Neuronal stem cell (in vitro differentiated cells): ENCODE data around the gene CSNK2B.

ENCODE experiments used
- DNase-seq: peaks from one replicate; pipeline ENCODE4 v3.0.0-alpha.2; 2013; ENCODE audit warnings: low spot score
- H2AFZ ChIP-seq: one replicate; pipeline ENCODE4 v1.6.1; 2013; ENCODE audit warnings: mild to moderate bottlenecking, low read length, inconsistent platforms
- H2AK5ac ChIP-seq: 2 replicates; pipeline ENCODE4 v1.6.1; 2013; ENCODE audit warnings: low read depth, mild to moderate bottlenecking, inconsistent platforms, low read length, moderate library complexity, mixed read lengths
- H2BK120ac ChIP-seq: 2 replicates; pipeline ENCODE4 v1.6.1; 2013; ENCODE audit warnings: low read depth, mild to moderate bottlenecking, inconsistent platforms, low read length, moderate library complexity, mixed read lengths
- H2BK12ac ChIP-seq: one replicate; pipeline ENCODE4 v1.6.1; 2013; ENCODE audit warnings: low read length, inconsistent platforms
- H2BK15ac ChIP-seq: 2 replicates; pipeline ENCODE4 v1.6.1; 2013; ENCODE audit warnings: mild to moderate bottlenecking, low read length, inconsistent platforms, mixed read lengths
- H2BK5ac ChIP-seq: one replicate; pipeline ENCODE4 v1.6.1; 2013; ENCODE audit warnings: inconsistent platforms, mild to moderate bottlenecking, low read length, moderate library complexity
- H3K14ac ChIP-seq: one replicate; pipeline ENCODE4 v1.6.1; 2013; ENCODE audit warnings: low read length, inconsistent platforms
- H3K18ac ChIP-seq: 2 replicates; pipeline ENCODE4 v1.6.1; 2013; ENCODE audit warnings: low read length, inconsistent platforms
- H3K23ac ChIP-seq: 2 replicates; pipeline ENCODE4 v1.6.1; 2013; ENCODE audit warnings: low read depth, mild to moderate bottlenecking, mixed read lengths, low read length, inconsistent platforms; ENCODE audit not compliant: poor library complexity
- H3K27ac ChIP-seq: replicated peaks from 3 replicates; pipeline ENCODE4 v1.5.1; 2013; ENCODE audit warnings: low read length, inconsistent platforms
- H3K27me3 ChIP-seq, 3 experiments: 2 replicates each; pipeline ENCODE4 v1.6.1; 2013; ENCODE audit warnings: low read length in 3 of 3, mild to moderate bottlenecking in 2 of 3, inconsistent platforms in 1 of 3, low read depth in 1 of 3, mixed read lengths in 1 of 3, moderate library complexity in 1 of 3; ENCODE audit not compliant: control insufficient read depth in 3 of 3, insufficient read depth in 3 of 3
- H3K36me3 ChIP-seq, 2 donors: replicated peaks in 1 of 2; 2 replicates each; pipeline ENCODE4 v1.6.1; 2013; ENCODE audit warnings: low read length in 2 of 2; ENCODE audit not compliant: control insufficient read depth in 2 of 2, insufficient read depth in 2 of 2
- H3K4ac ChIP-seq: 2 replicates; pipeline ENCODE4 v1.6.1; 2013; ENCODE audit warnings: inconsistent platforms, mild to moderate bottlenecking, low read length, moderate library complexity
- H3K4me1 ChIP-seq, 2 donors: 1 replicate in 1 of 2; 2 replicates in 1 of 2; pipeline ENCODE4 v1.6.1; 2013; ENCODE audit warnings: low read length in 2 of 2, low read depth in 1 of 2; ENCODE audit not compliant: control insufficient read depth in 2 of 2, insufficient read depth in 1 of 2
- H3K4me2 ChIP-seq: one replicate; pipeline ENCODE4 v1.6.1; 2013; ENCODE audit warnings: mild to moderate bottlenecking, low read length, inconsistent platforms; ENCODE audit not compliant: insufficient read depth, poor library complexity, severe bottlenecking
- H3K4me3 ChIP-seq, 2 donors: 2 replicates each; pipeline ENCODE4 v1.5.1; 2013; ENCODE audit warnings: low read length in 2 of 2, mild to moderate bottlenecking in 2 of 2, inconsistent platforms in 1 of 2, moderate library complexity in 1 of 2
- H3K79me1 ChIP-seq: one replicate; pipeline ENCODE4 v1.6.1; 2013; ENCODE audit warnings: low read depth, mild to moderate bottlenecking, inconsistent platforms, low read length, moderate library complexity
- H3K9ac ChIP-seq: one replicate; pipeline ENCODE4 v1.6.1; 2013; ENCODE audit warnings: mild to moderate bottlenecking, low read depth, low read length, inconsistent platforms; ENCODE audit not compliant: poor library complexity
- H3K9me3 ChIP-seq, 2 donors: replicated peaks in 1 of 2; 2 replicates each; pipeline versions ENCODE3 to v1.6.1; 2013; ENCODE audit warnings: low read length in 2 of 2, mild to moderate bottlenecking in 2 of 2, inconsistent platforms in 1 of 2, low read depth in 1 of 2, mixed read lengths in 1 of 2, moderate library complexity in 1 of 2; ENCODE audit not compliant: control insufficient read depth in 2 of 2, insufficient read depth in 1 of 2
- H4K8ac ChIP-seq: one replicate; pipeline ENCODE4 v1.6.1; 2013; ENCODE audit warnings: low read depth, mild to moderate bottlenecking, inconsistent platforms, low read length, moderate library complexity
- H4K91ac ChIP-seq: one replicate; pipeline ENCODE4 v1.6.1; 2013; ENCODE audit warnings: low read length, low read depth, mild to moderate bottlenecking, inconsistent platforms; ENCODE audit not compliant: poor library complexity
- WGBS, 2 donors: extraction: QIAGEN DNeasy Blood & Tissue Kit; methylation state at CpG; one replicate each; pipeline ENCODE4 v1.1.7; 2013; ENCODE audit warnings: missing lambda C conversion rate in 2 of 2, mixed read lengths in 1 of 2; ENCODE audit not compliant: insufficient read length in 2 of 2, insufficient replicate concordance in 1 of 2; ENCODE audit errors: extremely low coverage in 2 of 2; 5-methylcytosine and 5-hydroxymethylcytosine counted together

CSNK2B gene

DNA sequence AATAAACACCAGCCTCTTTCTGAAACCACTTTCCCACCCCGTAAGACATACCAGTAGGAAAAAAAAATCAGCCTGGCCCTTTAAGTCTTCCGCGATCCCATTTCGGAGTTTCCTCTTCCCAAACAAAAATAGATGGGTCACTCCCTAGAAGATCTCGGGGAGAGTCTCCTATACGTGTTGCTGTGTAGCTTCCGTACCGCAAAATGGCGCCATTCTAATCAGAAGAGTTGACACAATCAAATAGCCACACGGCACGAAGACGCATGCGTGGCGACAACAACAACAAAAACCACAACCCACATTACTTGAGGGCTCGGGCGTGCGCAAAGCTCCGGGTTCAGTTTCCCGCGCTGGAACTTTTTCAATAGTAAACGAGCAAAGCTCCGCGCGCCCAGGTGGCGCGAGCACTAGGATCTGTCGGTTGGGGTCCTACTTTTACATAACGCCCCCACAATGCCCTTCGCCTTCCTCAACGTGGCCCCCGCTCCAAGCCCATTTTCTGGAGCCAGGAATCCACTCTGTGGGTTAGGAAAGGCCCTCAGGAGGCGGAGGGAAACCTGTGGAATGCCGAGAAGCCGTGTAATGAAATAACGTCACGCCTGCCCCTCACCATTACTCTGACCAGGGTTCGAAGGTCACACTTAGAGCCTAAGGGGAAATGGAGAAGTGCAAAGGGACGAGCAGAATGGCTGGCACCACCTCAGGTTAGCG, 935 bp upstream of the CSNK2B start, which contains the start of gene GPANK1:
GPANK1 (minus strand) TSS at position 208 of the 711 bp plus-strand sequence. CDS start 519 bp downstream, outside the sequence.
- no peak within 1 kb of the TSS for H2BK12ac ChIP-seq
- peak within 1 kb of the TSS; percentile 58 for H3K23ac ChIP-seq
- peak within 1 kb of the TSS; percentile 84 for H2AFZ ChIP-seq
- DNase-seq = peak; percentile 79
- H3K4me1 ChIP-seq = peaks cover 15 to 16% of the 10 kb centered on the region in 2 donors
- H3K18ac ChIP-seq = peak within 1 kb of the TSS; percentile 92
- no peak within 1 kb of the TSS for H2BK15ac ChIP-seq
- no peak within 1 kb of the TSS for H4K8ac ChIP-seq
- no peak within 1 kb of the TSS for H3K4ac ChIP-seq
- H2BK120ac ChIP-seq = no peak within 1 kb of the TSS
- peak within 1 kb of the TSS; percentile 93 for H3K9ac ChIP-seq
- H3K36me3 ChIP-seq = peaks cover 30 to 66% of the 10 kb centered on the region in 2 donors
- peak within 1 kb of the TSS; percentile 85 for H2AK5ac ChIP-seq
- peak within 1 kb of the TSS; percentile 93 for H3K27ac ChIP-seq
- WGBS, 2 donors = no CpG with 5 or more reads among the region's 39 CpGs
- H3K4me3 ChIP-seq = peak within 1 kb of the TSS; percentile 92 to 95
- peak within 1 kb of the TSS; percentile 64 for H4K91ac ChIP-seq
- H3K79me1 ChIP-seq = peaks cover 7% of the 10 kb centered on the region
- H3K9me3 ChIP-seq = no peaks in the 10 kb centered on the region
- peak within 1 kb of the TSS; percentile 45 for H2BK5ac ChIP-seq
- H3K14ac ChIP-seq = no peak within 1 kb of the TSS
- H3K27me3 ChIP-seq = no peaks in the 10 kb centered on the region
- peak within 1 kb of the TSS; percentile 92 for H3K4me2 ChIP-seq

GRCh38 chr6:31666337-31666965, 571 bp downstream of the CSNK2B start:
- Histone ChIP-seq H3K27ac (no peak overlapping the region), H2BK120ac (no peak overlapping the region), H3K79me1 (peaks cover 7% of the 10 kb centered on the region), H3K4me1 (peaks cover 13 to 14% of the 10 kb centered on the region in 2 donors), H3K4me2 (peak overlapping the region; percentile 71), H3K4me3 (peak overlapping the region; percentile 90 to 92), H4K8ac (no peak overlapping the region), H3K36me3 (peaks cover 42 to 78% of the 10 kb centered on the region in 2 donors), H2BK15ac (no peak overlapping the region), H3K27me3 (no peaks in the 10 kb centered on the region), H4K91ac (no peak overlapping the region), H3K14ac (no peak overlapping the region), H2AFZ (peak overlapping the region; percentile 85), H2BK12ac (no peak overlapping the region), H3K23ac (peak overlapping the region; percentile 58), H2AK5ac (peak overlapping the region; percentile 21), H3K9me3 (no peaks in the 10 kb centered on the region), H3K4ac (no peak overlapping the region), H3K9ac (peak overlapping the region; percentile 99), H3K18ac (peak overlapping the region; percentile 97), H2BK5ac (peak overlapping the region; percentile 25)
- no CpG with 5 or more reads among the region's 15 CpGs for WGBS, 2 donors
- no peak for DNase-seq

GRCh38 chr6:31669676-31670075, 3.8 kb downstream of the CSNK2B start, which contains the start of gene LY6G5B:
Gene LY6G5B, plus strand, starts transcription at chr6:31669976. Its CDS starts 975 bp downstream, at chr6:31670951.
- Histone ChIP-seq H2BK12ac (no peak within 1 kb of the TSS), H3K4ac (no peak within 1 kb of the TSS), H2BK5ac (no peak within 1 kb of the TSS), H2AFZ (no peak within 1 kb of the TSS), H2BK15ac (no peak within 1 kb of the TSS), H3K18ac (no peak within 1 kb of the TSS), H3K27ac (no peak within 1 kb of the TSS), H2BK120ac (peak within 1 kb of the TSS; percentile 40), H3K79me1 (peaks cover 4% of the 10 kb centered on the region), H2AK5ac (no peak within 1 kb of the TSS), H3K4me1 (peaks cover 4 to 6% of the 10 kb centered on the region in 2 donors), H4K91ac (no peak within 1 kb of the TSS), H3K9ac (no peak within 1 kb of the TSS), H4K8ac (no peak within 1 kb of the TSS), H3K27me3 (no peaks in the 10 kb centered on the region), H3K9me3 (no peaks in the 10 kb centered on the region), H3K23ac (no peak within 1 kb of the TSS), H3K4me2 (no peak within 1 kb of the TSS), H3K36me3 (peaks cover 46 to 73% of the 10 kb centered on the region in 2 donors), H3K14ac (no peak within 1 kb of the TSS), H3K4me3 (peak within 1 kb of the TSS in 1 of 2 donors; percentile 27)
- WGBS, 2 donors = no CpG with 5 or more reads among the region's 8 CpGs
- DNase-seq = no peak

DNA sequence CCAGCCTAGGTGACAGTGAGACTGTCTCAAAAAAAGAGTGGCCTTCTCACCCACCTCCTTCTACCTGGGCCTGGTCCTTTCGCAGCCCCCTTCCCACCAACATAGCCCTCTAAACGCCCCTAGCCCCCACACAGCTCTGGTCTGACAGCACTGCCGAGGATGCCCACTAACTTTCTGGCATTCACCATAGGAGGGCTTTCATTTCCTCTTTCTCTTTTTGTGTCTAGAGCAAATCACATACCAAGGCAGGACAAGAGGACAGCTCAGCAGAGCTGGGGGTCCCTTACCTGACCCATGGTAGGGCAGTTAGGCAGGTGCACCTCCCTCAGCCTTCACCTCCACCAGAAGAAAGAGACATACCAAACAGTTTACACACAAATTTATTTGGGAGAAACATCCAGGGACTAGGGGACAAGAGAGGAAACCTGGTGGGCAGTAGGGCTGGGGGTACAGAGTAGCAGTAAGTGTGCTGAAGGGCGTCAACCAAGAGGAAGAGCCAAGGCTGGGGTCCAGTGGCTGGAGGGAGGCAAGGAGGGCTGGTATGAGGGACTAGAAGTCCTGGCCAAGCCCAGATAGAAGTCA, 10.5 kb downstream of the CSNK2B start:
- Histone ChIP-seq H3K9ac (peak overlapping the region; percentile 10), H2BK120ac (no peak overlapping the region), H3K36me3 (peaks cover 11 to 24% of the 10 kb centered on the region in 2 donors), H2AK5ac (no peak overlapping the region), H2BK15ac (no peak overlapping the region), H3K14ac (no peak overlapping the region), H2BK12ac (no peak overlapping the region), H3K23ac (no peak overlapping the region), H3K27me3 (peaks cover 0 to 9% (median 1%) of the 10 kb centered on the region in 3 experiments), H4K91ac (no peak overlapping the region), H2BK5ac (no peak overlapping the region), H3K18ac (no peak overlapping the region), H3K4me2 (no peak overlapping the region), H3K4ac (no peak overlapping the region), H3K4me1 (peaks cover 2% of the 10 kb centered on the region in 2 donors), H3K9me3 (no peaks in the 10 kb centered on the region), H3K79me1 (no peaks in the 10 kb centered on the region), H4K8ac (no peak overlapping the region), H3K4me3 (no peak overlapping the region), H2AFZ (no peak overlapping the region), H3K27ac (no peak overlapping the region)
- no CpG with 5 or more reads among the region's 4 CpGs for WGBS, 2 donors
- no peak for DNase-seq
